Activated T-cell treated with anti-CD3 and anti-CD28 coated beads for 4 hours (primary cell): ENCODE data around the gene PER2.
"Not testable (repeated sequence)": the region's sequence is repeated elsewhere in the genome, so short reads cannot be mapped to it uniquely, and the experiment has no call there.

Experiments
- DNase-seq: peaks from one replicate; pipeline ENCODE4 v3.0.0-alpha.2; 2020

PER2 gene

GRCh38 chr2:238287737-238288649, at the start of gene PER2:
Gene PER2, minus strand, starts transcription at chr2:238288610. Its CDS starts 10,674 bp downstream, at chr2:238277936.
- DNase-seq: no peak

DNA sequence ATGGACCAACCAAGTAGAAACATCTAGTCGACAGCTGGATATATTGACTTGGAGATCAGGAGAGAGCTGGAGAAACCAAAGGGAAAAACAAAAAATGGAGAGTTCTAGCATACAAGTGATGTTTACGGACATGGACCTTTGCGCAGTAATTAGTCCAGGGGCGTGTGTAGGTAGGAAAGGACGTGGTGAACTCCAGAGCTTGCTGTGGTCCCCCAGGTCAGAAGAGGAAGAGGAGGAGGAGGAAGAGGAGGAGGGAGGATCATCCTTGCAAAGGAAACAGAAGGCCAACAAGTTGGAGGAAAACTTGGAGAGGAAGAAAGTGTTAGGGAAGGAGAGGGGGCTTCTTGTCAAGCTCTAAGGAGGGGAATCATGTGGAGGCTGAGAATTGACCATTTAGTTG, 49.4 kb upstream of the PER2 start:
- no peak for DNase-seq

GRCh38 chr2:238336793-238337444, 48.5 kb upstream of the PER2 start:
- DNase-seq: no peak

DNA sequence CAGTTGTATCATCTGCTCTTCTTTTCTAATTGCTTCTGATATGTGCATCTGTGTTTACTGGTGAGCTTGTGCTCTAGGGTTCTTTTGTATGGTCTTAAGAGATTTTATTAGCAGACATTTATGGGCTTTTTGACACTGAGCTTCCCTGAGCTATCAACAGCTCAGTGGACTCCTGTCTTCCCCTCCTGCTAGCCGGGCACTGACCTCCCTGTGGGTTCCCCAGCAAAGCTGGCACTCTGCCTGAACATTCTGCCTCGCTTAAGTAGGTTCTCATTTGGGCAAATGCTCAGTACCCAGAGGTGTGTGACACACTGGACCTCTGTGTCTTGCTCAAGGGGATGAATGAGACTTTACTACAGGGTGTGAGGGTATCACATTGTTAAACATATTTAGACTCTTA, 47.7 kb upstream of the PER2 start:
- DNase-seq: no peak

DNA sequence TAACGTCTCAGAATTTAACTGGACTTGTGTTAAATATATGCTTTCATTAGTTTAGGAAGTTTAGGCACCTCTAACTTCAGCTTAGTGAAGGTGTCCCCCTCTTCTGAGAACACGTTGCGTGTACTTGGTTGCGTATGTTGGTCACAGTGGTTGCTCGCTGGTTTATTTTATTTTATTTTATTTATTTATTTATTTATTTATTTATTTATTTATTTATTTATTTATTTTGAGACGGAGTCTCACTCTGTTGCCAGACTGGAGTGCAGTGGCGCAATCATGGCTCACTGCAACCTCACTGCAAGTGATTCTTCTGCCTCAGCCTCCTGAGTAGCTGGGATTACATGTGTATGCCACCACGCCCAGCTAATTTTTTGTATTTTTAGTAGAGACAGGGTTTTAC, 47.2 kb upstream of the PER2 start:
- not testable (repeated sequence) for DNase-seq

DNA sequence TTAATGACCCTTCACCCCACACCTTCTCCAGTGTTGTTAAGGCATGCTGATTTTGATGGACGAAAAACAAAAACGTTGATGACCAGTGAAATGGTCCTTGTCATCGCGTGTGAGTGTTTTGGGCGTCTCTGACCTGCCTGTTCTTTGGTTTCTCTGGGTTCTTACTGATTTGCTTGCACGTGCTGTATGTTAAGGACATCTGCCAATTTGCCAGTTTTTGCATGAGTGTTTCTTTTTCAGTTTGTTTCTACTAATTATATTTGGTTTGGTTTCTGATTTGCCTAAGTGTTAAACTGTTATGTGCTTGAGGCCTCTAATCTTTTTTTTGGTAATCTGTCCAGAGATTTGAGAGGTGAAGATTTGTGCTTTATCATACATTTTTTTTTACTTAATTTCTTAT, 46.5 kb upstream of the PER2 start:
- no peak for DNase-seq

- no peak for DNase-seq
Observed at GRCh38 chr2:238331916-238332315, 43.5 kb upstream of the PER2 start.

DNA sequence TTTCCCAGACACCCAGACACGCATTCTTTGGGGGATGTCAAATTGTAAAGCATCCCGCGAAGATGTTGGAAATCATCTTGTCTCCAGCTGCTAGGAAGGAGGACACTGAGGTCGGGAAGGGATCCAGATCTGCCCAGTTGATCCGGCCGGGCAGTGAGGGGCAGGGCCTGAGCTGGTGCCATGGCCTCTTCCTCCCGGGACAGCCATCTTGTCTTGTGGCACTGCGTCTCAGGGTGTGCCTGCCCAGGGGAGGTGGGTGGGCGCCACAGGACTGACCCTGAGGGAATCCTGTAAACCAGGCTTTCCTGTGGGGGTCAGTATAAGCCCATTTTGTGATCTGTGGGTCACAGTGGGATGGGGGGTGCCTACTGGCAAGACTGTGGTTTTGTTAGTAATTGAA, 42.0 kb upstream of the PER2 start:
- DNase-seq: no peak

DNA sequence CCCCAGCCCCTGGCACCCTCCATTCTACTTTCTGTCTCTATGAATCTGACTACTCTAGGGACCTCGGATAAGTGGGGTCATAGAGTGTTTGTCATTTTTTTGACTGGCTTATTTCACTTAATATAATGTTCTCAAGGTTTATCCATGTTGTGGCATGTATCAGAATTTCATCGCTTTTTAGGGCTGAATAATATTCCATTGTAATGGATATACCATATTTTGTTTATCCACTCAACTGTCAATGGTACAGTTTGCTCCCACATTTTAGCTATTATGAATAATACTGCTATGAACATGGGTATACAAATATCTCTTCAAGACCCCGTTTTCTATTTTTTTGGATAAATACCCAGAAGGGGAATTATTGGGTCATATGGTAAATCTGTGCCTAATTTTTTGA, 39.3 kb upstream of the PER2 start:
- no peak for DNase-seq

DNA sequence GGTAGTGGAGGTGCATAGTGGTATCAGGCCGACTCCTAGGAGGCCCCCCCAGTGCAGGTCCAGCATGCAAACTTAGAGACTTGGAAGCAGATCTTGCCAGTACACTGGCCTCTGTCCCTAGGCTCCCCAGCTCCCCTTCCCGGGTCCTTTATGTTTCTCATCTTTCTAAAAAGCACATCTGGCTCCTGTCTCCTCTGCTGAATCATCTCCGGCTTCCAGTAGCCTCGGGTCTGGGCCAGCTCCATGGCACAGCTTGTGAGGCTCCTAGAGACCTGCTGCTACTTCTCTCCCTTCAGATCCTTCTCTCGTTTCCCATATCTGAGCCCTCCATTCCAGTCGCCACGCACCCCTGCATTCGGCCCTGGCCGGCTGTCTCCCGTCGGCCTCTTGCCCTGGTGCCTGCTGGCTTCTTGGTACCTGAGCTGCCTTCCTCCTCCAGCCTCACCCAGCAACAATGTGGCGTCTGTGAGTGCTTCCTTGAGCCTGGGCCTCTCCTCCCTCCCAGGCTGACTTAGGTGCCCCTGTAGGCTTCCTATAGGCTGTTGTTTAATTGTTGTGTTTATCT, 38.5 kb upstream of the PER2 start:
- no peak for DNase-seq

DNA sequence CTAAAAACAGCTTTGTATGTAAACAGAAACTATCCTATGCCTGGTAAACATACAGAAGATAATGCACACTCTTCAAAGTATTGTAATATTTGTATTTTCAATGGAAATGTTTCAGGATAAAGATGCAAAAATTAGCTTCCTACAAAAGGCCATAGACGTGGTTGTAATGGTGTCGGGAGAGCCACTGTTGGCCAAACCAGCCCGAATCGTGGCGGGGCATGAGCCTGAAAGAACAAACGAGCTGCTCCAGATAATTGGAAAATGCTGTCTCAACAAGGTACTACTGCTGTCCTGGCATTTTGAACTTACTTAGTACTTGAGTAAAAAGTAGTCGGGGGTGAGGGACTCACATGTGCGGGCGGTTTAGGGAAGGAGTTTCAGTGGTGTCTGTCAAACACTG, 37.3 kb upstream of the PER2 start:
- no peak for DNase-seq

GRCh38 chr2:238324248-238324647, 35.8 kb upstream of the PER2 start:
- not testable (repeated sequence) for DNase-seq

DNA sequence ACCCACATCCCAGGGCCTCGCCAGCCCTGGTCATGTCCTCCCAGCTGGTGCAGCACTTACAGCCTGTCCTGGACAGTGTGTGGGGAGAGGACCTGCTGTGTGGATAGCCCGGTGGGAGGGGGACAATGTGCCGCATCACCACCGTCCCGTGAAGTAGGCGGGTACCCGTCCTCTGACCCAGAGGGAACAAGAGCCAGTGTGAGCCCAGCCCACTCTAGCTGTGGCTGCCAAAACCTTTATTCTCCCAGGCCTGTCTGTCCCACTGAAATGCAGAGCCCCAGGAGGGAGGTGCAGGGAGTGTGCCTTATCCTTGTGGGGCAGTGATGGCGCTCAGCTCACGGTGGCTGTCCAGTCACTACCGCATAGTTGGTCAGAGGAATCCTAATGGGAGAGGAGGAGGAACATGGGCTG, 33.6 kb upstream of the PER2 start:
- no peak for DNase-seq

- no peak for DNase-seq
Observed at GRCh38 chr2:238321467-238321866, 33.1 kb upstream of the PER2 start.

- DNase-seq: no peak
Observed at GRCh38 chr2:238320648-238321281, 32.4 kb upstream of the PER2 start.

- peak; percentile 75 for DNase-seq
Observed at GRCh38 chr2:238320246-238320647, 31.8 kb upstream of the PER2 start, which contains the start of gene TRAF3IP1. Gene TRAF3IP1, plus strand, starts transcription at chr2:238320518. Its CDS starts 145 bp downstream, at chr2:238320663.

DNA sequence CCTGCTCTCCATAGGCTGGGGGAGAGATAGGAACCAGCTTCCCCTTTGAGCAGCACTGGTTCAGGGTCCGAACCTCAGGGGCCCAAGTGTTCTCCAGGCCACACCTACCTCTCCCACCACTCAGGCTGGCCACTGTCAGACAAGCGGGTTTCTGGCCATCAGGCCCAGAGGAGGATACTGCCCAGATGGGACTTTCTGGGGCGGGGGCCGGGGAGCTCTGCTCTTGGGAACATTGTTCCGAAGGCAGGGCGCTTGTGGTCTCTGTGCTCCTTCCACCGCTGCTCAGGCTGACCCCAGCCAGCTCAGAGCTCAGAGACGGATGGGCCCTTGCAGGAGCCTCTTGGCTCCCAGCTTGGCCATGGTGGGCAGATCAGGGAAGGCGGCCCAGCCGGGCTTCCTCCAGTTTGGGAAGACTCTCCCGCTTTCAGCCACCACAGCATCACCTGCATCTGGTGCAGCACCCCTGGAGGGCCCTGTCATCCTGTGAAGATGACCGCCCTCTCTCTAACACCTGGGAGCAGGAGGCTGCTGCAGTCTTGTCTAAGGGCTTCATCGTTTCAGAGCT, 26.7 kb upstream of the PER2 start:
- DNase-seq: no peak

GRCh38 chr2:238314576-238314975, 26.2 kb upstream of the PER2 start:
- DNase-seq: no peak

DNA sequence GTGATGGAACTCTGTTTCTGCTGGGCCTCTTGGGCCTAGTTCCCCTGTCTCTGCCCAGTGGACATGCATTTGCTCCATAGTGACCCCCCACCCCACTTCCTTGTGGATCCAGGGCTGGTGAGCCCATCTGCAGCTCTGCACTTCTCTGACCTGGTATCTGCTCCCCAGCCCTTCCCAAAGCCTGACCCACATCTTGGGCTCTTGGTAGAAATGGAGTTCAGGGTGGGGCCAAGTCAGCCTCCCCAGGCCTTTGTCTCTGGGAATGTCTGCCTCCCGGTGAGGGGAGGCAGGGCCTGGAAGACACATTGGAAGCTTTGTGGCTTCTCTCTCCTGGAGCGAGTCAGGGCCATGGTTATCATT, 25.6 kb upstream of the PER2 start:
- no peak for DNase-seq

- no peak for DNase-seq
Observed at GRCh38 chr2:238313289-238313990, 25.0 kb upstream of the PER2 start.

DNA sequence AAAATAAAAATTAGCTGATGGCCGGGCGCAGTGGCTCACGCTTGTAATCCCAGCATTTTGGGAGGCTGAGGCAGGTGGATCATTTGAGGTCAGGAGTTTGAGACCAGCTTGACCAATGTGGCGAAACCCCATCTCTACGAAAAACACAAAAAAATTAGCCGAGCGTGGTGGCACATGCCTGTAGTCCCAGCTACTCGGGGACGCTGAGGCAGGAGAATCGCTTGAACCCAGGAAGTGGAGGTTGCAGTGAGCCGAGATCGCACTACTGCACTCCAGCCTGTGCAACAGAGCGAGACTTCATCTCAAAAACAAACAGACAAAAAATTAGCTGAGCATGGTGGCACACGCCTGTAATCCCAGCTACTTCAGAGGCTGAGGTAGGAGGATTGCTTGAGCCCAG, 22.3 kb upstream of the PER2 start:
- DNase-seq: not testable (repeated sequence)

DNA sequence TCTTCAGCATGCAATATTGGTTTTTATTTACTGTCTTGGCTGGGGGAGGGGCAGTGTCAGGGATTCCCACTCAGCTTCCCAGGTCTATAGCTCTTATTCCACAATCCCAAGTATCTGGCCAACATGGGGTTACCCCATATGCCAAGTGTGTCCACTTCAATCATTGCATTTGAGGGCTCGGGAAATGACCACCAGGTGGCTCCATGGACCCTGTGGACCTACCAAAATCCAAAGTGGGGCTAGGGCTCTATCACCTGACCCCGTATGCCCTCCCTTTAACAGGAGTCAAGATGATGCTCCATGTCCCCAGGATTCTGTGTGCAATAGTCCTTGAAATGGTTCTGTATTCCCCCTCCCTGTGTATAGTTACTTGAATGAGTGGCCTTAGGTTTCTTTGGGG, 19.8 kb upstream of the PER2 start:
- DNase-seq: no peak

DNA sequence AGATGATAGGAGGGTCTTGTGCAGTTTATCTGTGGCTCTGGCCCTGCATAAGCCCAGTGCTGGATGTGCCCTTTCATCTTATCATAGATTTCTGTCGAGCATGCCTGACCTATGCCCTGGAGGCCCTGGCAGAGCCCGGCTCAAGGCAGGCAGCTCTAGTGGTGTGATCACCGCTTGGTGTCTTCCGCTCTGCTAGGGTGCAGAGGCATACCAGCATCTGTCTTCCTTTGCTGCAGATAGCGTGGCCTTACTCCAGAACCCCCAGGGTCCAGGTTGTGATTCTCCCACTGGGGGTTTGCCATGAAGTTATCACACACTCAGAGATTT, 18.2 kb upstream of the PER2 start:
- no peak for DNase-seq
